Measurements from ENCODE around the gene GZMB. TPM values are rescaled to one million over a fixed set of nuclear protein-coding genes. Genes with fewer than 3 reads are reported as not detected.

Gene GZMB
- total RNA-seq, 1 experiment from 2014 or later: not detected

DNA sequence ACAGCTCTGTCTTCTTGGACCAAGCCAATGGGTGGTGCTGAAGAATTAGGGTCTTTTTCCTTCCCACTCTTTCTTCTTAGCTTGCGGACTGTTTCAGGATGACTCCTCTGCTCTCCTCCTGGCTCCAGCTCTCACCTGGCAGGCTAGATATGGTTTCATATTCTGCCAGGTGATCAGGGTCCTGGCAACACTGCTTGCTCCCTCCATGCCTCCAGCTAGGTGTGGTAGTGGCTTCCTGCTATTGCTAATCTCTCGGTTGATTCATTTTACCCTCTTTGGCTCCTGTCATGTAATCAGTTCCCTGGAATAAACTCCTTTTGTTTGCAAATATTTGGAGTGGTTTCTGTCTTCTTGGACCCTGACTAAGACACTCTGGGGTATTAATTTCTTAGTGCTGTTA is 20.2 kb downstream of the GZMB start:
- H2AFZ ChIP-seq (ENCODE audit: low read length): no peak overlapping the region
- no peak overlapping the region for H3K27ac ChIP-seq (ENCODE audit: insufficient read length, low read depth, low read length)
- TF ChIP-seq, protein P1, sequence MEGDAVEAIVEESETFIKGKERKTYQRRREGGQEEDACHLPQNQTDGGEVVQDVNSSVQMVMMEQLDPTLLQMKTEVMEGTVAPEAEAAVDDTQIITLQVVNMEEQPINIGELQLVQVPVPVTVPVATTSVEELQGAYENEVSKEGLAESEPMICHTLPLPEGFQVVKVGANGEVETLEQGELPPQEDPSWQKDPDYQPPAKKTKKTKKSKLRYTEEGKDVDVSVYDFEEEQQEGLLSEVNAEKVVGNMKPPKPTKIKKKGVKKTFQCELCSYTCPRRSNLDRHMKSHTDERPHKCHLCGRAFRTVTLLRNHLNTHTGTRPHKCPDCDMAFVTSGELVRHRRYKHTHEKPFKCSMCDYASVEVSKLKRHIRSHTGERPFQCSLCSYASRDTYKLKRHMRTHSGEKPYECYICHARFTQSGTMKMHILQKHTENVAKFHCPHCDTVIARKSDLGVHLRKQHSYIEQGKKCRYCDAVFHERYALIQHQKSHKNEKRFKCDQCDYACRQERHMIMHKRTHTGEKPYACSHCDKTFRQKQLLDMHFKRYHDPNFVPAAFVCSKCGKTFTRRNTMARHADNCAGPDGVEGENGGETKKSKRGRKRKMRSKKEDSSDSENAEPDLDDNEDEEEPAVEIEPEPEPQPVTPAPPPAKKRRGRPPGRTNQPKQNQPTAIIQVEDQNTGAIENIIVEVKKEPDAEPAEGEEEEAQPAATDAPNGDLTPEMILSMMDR (conservative IDR thresholded peaks at IDR 0.05): no peak
- H2BK5ac ChIP-seq (ENCODE audit: insufficient read length, low read length): no peak overlapping the region
- WGBS (ENCODE audit: extremely low coverage, insufficient read length, low lambda C conversion rate): no CpG with 5 or more reads among the region's 2 CpGs
- H3K79me2 ChIP-seq (ENCODE audit: insufficient read depth, low read length): no peaks in the 10 kb centered on the region
- Mint-ChIP-seq H3K27ac (peak overlapping the region in 1 of 3 experiments; percentile 86; a peak in 1 of 7 replicates), H3K36me3 (ENCODE audit: insufficient read depth in 1 of 3, low read depth in 3 of 3) (peaks cover 0 to 50% (median 0%) of the 10 kb centered on the region in 3 experiments; a peak in 2 of 7 replicates), H3K4me3 (no peak overlapping the region), H3K27me3 (ENCODE audit: low read depth) (peaks cover under 1% of the 10 kb centered on the region), H3K9me3 (peaks cover 2 to 94% of the 10 kb centered on the region in 2 experiments; a peak in 4 of 5 replicates), H3K4me1 (no peaks in the 10 kb centered on the region)
- no peak overlapping the region for H2BK15ac ChIP-seq (ENCODE audit: low read depth, low read length)
- H2BK120ac ChIP-seq (ENCODE audit: low read depth, low read length, poor library complexity, severe bottlenecking): no peak overlapping the region
- H2AK5ac ChIP-seq (ENCODE audit: insufficient read length, low read length): no peak overlapping the region
- H4K20me1 ChIP-seq (ENCODE audit: control insufficient read depth, insufficient read depth, insufficient read length): no peaks in the 10 kb centered on the region
- H2BK12ac ChIP-seq (ENCODE audit: insufficient read length, low read depth, low read length): no peak overlapping the region
- H3K23me2 ChIP-seq (ENCODE audit: insufficient read length, low read depth, low read length, poor library complexity, severe bottlenecking): no peaks in the 10 kb centered on the region
- H3K27me3 ChIP-seq (ENCODE audit: insufficient read depth, low read length): no peaks in the 10 kb centered on the region
- H4K8ac ChIP-seq (replicated peaks; ENCODE audit: insufficient read length, low read depth, low read length): no peak overlapping the region
- H3K79me1 ChIP-seq (ENCODE audit: insufficient read depth, low read depth, low read length, poor library complexity, severe bottlenecking): no peaks in the 10 kb centered on the region
- H3K4me1 ChIP-seq (ENCODE audit: insufficient read depth, low read length): no peaks in the 10 kb centered on the region; the same call in 1 of the 2 replicates
- H3K18ac ChIP-seq (ENCODE audit: insufficient read length, low read depth, low read length): no peak overlapping the region
- H2BK20ac ChIP-seq (ENCODE audit: low read depth, low read length, poor library complexity, severe bottlenecking): no peak overlapping the region
- H4K91ac ChIP-seq (ENCODE audit: insufficient read length, low read depth, low read length): no peak overlapping the region
- no peak overlapping the region for H3K56ac ChIP-seq (ENCODE audit: insufficient read length, low read depth, low read length)
- H3K9me3 ChIP-seq (ENCODE audit: control insufficient read depth, low read depth, low read length): no peaks in the 10 kb centered on the region
- no peak overlapping the region for H3K23ac ChIP-seq (ENCODE audit: insufficient read length, low read depth, low read length)
- no peak overlapping the region for H3K4ac ChIP-seq (ENCODE audit: low read depth, low read length)
- H3T11ph ChIP-seq (ENCODE audit: low read length): no peak overlapping the region
- H3K14ac ChIP-seq (ENCODE audit: insufficient read depth, low read length): no peak overlapping the region
- H3K9ac ChIP-seq (ENCODE audit: extremely low read depth, insufficient read length, low read length): no peak overlapping the region
- H3K4me2 ChIP-seq (ENCODE audit: insufficient read depth, insufficient read length, low read length): no peak overlapping the region
- H4K5ac ChIP-seq (ENCODE audit: insufficient read length, low read depth, low read length): no peak overlapping the region
- DNase-seq: no peak

Measured in H9 (cell line).